Ramos (cell line): Measurements from ENCODE around the gene APOF.
"Not testable (repeated sequence)": the region's sequence is repeated elsewhere in the genome, so short reads cannot be mapped to it uniquely, and the experiment has no call there.

Source experiments
- in situ Hi-C: fragments of 300-500 bp; cut with MboI; formaldehyde crosslinking; loops from one replicate; pipeline ENCODE4 v1.14.3; 2022; ENCODE audit warnings: low sequenced_read_pairs; ENCODE audit not compliant: unreplicated experiment

The APOF gene

GRCh38 chr12:56362130-56363059, at the start of gene APOF:
Gene APOF (minus strand): TSS chr12:56362857. CDS start chr12:56362745, 112 bp downstream.
- in situ Hi-C loops: no loop called here

- in situ Hi-C loops: no loop called here
Measured at GRCh38 chr12:56411781-56412639, 49.4 kb upstream of the APOF start.

GRCh38 chr12:56410768-56411167, 48.1 kb upstream of the APOF start:
- in situ Hi-C loops: no loop called here

GRCh38 chr12:56408799-56409417, 46.3 kb upstream of the APOF start:
- in situ Hi-C loops: no loop called here

- in situ Hi-C loops: not testable (repeated sequence)
Measured at GRCh38 chr12:56404227-56404626, 41.6 kb upstream of the APOF start.

- in situ Hi-C loops: not testable (repeated sequence)
Measured at GRCh38 chr12:56401612-56402011, 39.0 kb upstream of the APOF start.

- in situ Hi-C loops: not testable (repeated sequence)
Measured at GRCh38 chr12:56401125-56401524, 38.5 kb upstream of the APOF start.

GRCh38 chr12:56399466-56399865, 36.8 kb upstream of the APOF start:
- in situ Hi-C loops: not testable (repeated sequence)

GRCh38 chr12:56398324-56398723, 35.7 kb upstream of the APOF start:
- in situ Hi-C loops: no loop called here

GRCh38 chr12:56392331-56392730, 29.7 kb upstream of the APOF start:
- in situ Hi-C loops: no loop called here

- in situ Hi-C loops: no loop called here
Measured at GRCh38 chr12:56391721-56392120, 29.1 kb upstream of the APOF start.

- in situ Hi-C loops: no loop called here
Measured at GRCh38 chr12:56389412-56389811, 26.8 kb upstream of the APOF start.

- in situ Hi-C loops: no loop called here
Measured at GRCh38 chr12:56387152-56387736, 24.6 kb upstream of the APOF start.

GRCh38 chr12:56385873-56386272, 23.2 kb upstream of the APOF start:
- in situ Hi-C loops: no loop called here

- in situ Hi-C loops: no loop called here
Measured at GRCh38 chr12:56382611-56383010, 20.0 kb upstream of the APOF start.

- in situ Hi-C loops: no loop called here
Measured at GRCh38 chr12:56377989-56378316, 15.3 kb upstream of the APOF start.

- in situ Hi-C loops: no loop called here
Measured at GRCh38 chr12:56377310-56377988, 14.8 kb upstream of the APOF start.

- in situ Hi-C loops: no loop called here
Measured at GRCh38 chr12:56375598-56376434, 13.2 kb upstream of the APOF start.
